HL-60 (cell line): Measurements from ENCODE around the gene ARL13B.
A peak's percentile ranks its signal among the peaks of the same experiment; 100 is the strongest.

ENCODE experiments used
- DNase-seq, 2 experiments: peaks; one replicate each; pipeline ENCODE4 v3.0.0-alpha.2; 2010 to 2020; ENCODE audit warnings: low read depth in 1 of 2, low spot score in 1 of 2
- H3K27ac ChIP-seq: fragments of 250-450 bp; sonication (Bioruptor Pico); replicated peaks from 2 replicates; pipeline ENCODE4 v1.5.1; 2020; ENCODE audit warnings: mild to moderate bottlenecking, moderate library complexity
- H3K27me3 ChIP-seq: fragments of 250-450 bp; sonication (Bioruptor Pico); 2 replicates; pipeline ENCODE4 v1.5.1; 2021; ENCODE audit warnings: mild to moderate bottlenecking, moderate library complexity; ENCODE audit not compliant: insufficient read depth, poor library complexity, severe bottlenecking
- H3K4me3 ChIP-seq: replicated peaks from 2 replicates; pipeline ENCODE4 v1.5.1; 2011; ENCODE audit warnings: mild to moderate bottlenecking, control low read depth, low read length; ENCODE audit not compliant: insufficient read depth
- CTCF ChIP-seq: IDR thresholded peaks from one replicate; pipeline ENCODE4 v1.5.1; 2011; ENCODE audit warnings: low read length, control low read depth, inconsistent platforms; ENCODE audit not compliant: insufficient read depth
- GABPA ChIP-seq: IDR thresholded peaks from 2 replicates; pipeline ENCODE4 v1.6.1; 2012; ENCODE audit warnings: low read depth
- POLR2AphosphoS5 ChIP-seq: IDR thresholded peaks from 2 replicates; pipeline ENCODE4 v1.6.1; 2012; ENCODE audit warnings: low read depth
- REST ChIP-seq: IDR thresholded peaks from 2 replicates; pipeline ENCODE4 v1.6.1; 2012; ENCODE audit warnings: low read depth; ENCODE audit not compliant: insufficient replicate concordance
- SPI1 ChIP-seq: IDR thresholded peaks from 2 replicates; pipeline ENCODE4 v1.6.1; 2012; ENCODE audit warnings: low read depth, mild to moderate bottlenecking, borderline replicate concordance

The ARL13B gene

GRCh38 chr3:94092086-94092485 lies 112.1 kb downstream of the ARL13B start:
- Histone ChIP-seq H3K27ac (peak overlapping the region; percentile 52), H3K27me3 (no peaks in the 10 kb centered on the region), H3K4me3 (no peak overlapping the region)
- TF ChIP-seq CTCF (no peak), GABPA (no peak), REST (no peak), POLR2AphosphoS5 (no peak), SPI1 (no peak)
- DNase-seq, result peak in 1 of 2 experiments; percentile 60

GRCh38 chr3:94093151-94093550 lies 113.2 kb downstream of the ARL13B start:
- TF ChIP-seq POLR2AphosphoS5 (no peak), REST (no peak), CTCF (no peak), SPI1 (no peak), GABPA (no peak)
- Histone ChIP-seq H3K27me3 (no peaks in the 10 kb centered on the region), H3K27ac (no peak overlapping the region), H3K4me3 (no peak overlapping the region)
- DNase-seq, result no peak

- no peak for TF ChIP-seq POLR2AphosphoS5
- TF ChIP-seq CTCF, result no peak
- no peak for TF ChIP-seq SPI1
- Histone ChIP-seq H3K4me3 (no peak overlapping the region), H3K27me3 (no peaks in the 10 kb centered on the region), H3K27ac (no peak overlapping the region)
- no peak for DNase-seq
Measured at GRCh38 chr3:94095111-94095510, 115.2 kb downstream of the ARL13B start.

GRCh38 chr3:94098452-94098851 lies 118.5 kb downstream of the ARL13B start:
- H3K4me3 ChIP-seq, result no peak overlapping the region
- peak; percentile 85 to 86 for DNase-seq
- TF ChIP-seq GABPA (no peak), REST (no peak), SPI1 (peak; percentile 83; the same call in 1 of the 2 replicates), POLR2AphosphoS5 (peak; percentile 35; the same call in 1 of the 2 replicates)
- H3K27me3 ChIP-seq, result no peaks in the 10 kb centered on the region
- H3K27ac ChIP-seq, result peak overlapping the region; percentile 52
